Stimulated activated CD8-positive, alpha-beta memory T cell treated with anti-CD3 and anti-CD28 coated beads, Interleukin-12 subunit alpha, Interleukin-12 subunit beta, amount 100 ng/mL, for 4 hours (primary cell): ENCODE results near the gene DHRS9.
"Not testable (repeated sequence)": the region's sequence is repeated elsewhere in the genome, so short reads cannot be mapped to it uniquely, and the experiment has no call there.

Experiments used
- DNase-seq: peaks from one replicate; pipeline ENCODE4 v3.0.0-alpha.2; 2020; ENCODE audit warnings: low read depth

DHRS9 gene

DNA sequence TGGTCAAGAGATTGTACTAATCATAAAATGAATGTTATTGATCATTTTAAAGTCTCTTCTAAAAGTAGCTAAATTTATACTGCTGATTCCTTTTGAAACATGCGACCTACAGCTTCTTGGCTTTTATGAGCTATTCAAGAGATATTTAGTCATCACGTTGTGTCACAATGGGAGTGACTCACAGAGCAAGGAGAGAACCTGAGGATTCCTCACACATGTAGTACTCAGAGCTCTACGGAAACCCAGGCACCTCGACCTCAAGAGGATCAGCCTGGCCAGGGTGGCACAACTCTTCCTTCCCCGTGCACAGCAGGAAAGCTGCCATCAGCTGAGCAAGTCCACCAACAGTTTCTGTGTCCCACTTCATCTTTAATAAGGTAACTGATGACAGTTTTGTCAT lies at the start of gene DHRS9:
TSS of gene DHRS9 (plus strand) at position 223 of the 400 bp plus-strand sequence. CDS start 12,019 bp downstream, outside the sequence.
- DNase-seq: no peak

DNA sequence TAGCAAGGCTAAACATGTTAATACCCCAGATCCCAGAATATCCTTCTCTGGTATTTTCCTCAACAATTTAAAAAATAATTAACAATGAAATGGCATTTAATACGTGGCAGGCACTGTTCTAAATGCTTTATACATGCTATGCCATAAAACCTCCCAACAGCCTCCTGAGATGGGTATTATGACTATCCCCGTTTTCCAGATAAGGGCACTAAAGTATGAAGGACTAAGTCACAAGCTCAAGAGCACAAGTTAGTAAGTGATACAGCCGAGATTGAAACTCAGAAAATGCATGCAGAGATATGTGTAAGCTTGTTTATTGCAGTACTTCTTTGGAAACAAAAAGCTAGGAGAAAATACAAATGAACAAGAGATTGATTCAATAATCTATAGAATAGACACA lies 46.2 kb upstream of the DHRS9 start:
- no peak for DNase-seq

DNA sequence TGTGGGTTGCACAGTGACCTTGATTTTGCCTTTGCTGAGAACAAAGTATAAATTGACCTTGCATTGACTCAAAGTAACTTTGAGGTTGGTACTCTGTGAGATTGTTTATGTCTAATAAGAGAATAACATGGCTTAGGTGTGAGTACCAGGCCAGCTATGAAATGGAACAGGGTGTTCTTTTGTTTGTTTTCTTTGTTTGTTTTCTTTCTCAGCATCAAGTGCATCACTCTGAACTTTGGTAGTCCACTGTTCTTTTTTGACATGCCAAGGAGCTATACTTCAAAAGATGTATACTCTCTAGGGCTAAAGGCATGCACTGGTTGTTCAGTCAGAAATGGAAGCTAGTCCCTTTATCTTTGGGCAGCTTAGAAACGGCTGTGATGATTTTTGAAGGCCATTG lies 43.3 kb upstream of the DHRS9 start:
- no peak for DNase-seq

DNA sequence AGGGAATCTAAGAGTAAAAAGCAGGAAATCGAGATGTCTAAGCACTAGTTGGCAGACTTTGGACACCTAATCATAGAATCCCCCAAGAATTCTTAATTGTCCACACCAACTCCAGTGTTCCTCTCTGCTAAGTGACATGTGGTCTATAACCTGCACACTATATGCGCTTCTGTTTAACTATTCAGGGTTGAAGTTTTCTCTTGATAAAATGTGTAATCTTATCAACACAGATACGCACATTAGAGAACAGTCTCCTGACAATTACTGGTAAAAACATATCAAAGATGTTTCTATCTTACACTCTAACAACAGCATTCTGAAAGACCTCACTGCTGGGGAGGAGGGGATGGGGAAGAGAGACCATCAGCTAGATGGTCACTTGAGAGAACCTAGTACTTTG lies 42.1 kb upstream of the DHRS9 start:
- DNase-seq: no peak

DNA sequence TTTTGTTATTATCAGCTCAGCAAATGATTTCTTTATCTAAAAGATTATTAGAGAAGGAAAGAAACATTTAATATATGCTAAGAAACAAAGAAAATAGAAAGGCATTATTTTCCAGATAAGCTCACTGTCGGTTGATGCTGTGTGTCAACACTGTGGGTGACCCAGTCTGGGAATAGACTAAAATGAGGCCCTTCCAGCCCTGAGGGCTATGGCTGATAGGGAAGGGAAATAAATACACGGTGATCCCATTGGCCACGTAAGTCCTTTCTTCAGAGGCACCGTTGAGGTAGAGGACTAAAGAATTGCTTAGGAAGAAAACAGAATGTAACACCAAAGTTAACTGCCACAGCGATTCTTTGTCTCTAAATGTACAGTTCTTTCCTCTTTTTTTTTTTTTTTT lies 40.0 kb upstream of the DHRS9 start:
- DNase-seq: no peak

DNA sequence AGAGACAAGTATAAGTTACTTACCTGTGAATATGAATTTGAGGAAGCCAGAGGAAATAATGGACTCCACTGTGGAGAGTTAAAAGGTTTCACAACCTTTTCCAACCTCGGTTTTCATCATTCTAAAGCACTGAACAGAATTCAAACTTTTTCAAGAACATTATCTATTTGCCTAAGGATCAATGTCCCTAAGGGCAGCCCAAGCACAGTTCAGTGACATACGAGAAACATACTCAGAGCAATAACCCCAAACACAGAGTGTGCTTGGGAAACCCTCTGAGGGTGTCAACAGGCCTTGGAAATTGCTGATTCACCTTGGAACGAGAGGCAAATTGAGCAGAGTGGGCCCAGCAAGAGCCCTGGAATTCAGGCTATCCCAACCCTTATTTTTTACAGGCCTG lies 38.2 kb upstream of the DHRS9 start, which contains the start of gene ABCB11:
TSS of gene ABCB11 (minus strand) at position 123 of the 400 bp plus-strand sequence. CDS start 13,199 bp downstream, outside the sequence.
- DNase-seq: no peak

DNA sequence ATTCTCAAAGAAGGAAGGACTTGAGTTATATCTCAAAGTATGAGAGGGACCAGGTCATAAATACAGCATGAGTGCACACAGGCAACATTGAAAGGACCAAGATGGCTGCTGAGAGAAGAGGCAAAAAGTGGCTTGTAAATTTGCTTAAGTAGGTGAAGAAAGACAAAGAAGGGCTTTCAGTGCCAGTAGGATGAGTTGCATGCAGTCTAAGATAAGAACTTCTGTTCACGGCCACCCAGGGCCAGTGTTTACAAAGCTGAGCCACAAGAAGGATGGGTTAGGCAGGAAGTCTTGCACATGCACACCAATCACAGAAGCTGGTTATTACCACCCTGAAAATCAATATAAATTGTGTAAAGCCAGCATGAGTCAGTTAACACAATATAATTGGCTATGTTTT lies 35.1 kb upstream of the DHRS9 start:
- DNase-seq: no peak

DNA sequence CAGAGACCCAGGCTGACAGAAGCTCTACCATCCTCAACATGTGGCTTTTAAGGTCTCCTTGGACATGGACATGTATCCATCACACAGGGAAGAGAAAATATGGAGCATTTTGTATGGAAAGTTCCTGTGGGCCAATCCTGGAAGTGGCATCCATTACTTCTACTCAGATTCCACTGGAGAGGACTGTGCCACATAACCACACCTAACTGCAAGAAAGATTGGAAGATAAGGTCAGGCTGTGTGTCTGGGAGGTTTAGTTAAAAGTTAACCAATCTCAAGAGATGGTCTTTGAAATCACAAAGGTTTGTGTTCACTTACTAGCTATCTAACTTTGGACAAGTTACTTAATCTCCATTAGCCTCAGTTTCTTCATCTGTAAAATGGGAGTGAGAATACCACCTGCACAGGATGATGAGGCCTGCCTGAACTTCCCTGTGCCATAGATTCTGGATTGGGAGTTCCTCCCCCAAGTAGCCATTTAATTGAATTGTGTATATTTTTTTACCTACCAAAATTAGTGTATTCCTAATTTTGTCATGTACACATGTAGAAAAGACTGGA lies 34.3 kb upstream of the DHRS9 start:
- no peak for DNase-seq

DNA sequence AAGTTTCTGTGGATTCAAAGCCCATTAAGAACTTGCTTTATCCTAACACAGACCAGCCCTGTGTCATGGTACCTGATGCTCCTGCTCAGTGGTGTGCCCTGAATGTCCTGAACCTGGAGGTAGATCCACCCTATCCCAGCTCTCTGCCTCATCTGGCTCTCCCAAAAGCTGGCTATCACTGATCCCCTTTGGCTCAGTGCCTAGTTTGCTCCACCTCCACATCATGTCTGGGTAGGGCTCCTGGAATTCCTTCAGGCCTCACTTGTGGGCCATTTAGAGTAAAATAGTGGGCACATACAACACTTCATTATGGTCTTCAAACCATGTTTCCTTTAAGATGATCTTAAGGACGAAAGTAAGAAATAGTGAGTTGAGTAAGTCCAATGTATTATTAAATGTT lies 33.5 kb upstream of the DHRS9 start:
- no peak for DNase-seq

DNA sequence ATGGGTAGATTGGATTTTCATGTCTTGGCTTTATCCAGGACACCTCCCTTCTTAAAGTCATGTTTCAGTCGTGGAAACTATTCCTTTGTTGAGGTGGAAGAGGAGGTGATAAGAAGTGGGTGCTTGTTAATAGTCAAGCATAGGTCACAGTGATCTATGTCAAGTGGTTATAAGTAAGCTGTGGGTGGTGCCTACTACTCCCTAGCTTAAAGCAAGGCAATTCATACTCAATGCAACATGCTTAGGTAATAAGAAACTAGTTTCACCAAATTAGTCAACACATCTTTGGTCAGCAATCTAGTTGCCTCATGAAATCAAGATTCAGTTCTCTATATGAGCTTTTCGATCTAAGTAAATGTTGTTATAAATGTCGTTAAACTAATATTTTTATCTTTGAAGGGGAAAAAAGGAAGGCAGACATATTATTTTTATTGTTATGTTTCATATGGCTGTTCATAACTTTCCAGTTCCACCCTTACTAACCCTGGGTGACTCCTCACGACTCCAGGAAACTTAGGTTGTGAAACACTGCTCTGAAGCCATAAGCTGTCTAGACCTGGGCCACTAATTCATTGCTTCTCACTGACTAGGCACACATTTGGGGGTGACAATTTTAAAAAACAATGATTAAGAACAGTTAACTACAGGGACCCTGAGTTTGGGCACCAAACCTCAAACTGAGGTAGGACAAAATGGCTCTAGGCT lies 32.5 kb upstream of the DHRS9 start:
- DNase-seq: no peak

DNA sequence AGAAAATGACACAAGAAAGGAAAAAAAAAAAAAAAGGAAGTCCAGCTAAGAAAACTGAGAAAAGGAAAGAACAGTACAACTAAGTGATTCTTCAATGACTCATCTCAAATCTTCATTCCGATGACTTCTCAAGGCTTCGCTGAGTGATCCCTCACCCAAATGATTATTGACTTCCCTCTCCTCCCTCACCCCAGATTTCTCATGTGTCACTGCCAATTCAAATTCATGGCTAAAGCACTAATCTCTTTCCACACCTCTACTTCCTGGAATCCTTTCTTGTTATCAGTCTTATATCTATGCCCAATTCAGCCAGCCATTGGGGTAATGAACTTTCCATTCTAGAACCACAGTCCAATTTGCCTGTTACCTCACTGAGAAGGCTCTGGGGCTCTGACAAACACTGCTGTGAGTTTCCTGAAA lies 31.0 kb upstream of the DHRS9 start:
- DNase-seq: no peak

DNA sequence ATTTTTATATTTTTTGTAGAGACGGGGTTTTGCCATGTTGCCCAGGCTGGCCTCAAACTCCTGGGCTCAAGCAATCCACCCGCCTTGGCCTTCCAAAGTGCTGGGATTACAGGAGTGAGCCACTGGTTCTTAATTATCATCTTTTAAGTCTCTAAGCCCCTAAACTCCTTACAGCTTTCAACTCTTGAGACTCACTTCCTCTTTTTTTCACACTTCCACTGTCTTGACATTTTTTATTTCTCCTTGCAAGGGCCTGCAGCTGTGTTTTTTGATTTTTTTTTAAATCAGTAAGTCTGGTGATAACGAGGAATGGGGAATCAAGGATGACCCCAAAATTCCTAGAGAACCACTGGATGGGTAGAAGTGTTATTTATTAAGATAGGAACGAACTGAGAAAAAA lies 29.7 kb upstream of the DHRS9 start:
- no peak for DNase-seq

DNA sequence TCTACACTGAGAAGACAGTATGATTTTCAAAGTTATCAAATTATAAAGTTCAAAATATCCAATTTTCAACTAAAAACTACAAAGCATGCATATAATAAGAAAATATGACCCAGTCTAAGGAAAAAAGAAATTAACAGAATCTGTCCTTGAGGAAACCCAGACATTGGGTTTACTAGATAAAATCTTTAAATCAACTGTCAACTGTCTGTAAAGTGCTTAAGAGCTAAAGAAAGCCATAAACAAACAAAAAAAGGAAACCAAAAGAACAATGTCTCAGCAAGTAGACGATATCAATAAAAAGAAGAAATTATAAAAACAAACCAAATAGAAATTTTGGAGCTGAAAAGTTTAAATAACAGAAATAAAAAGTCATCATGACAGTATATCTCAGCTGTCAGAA lies 27.8 kb upstream of the DHRS9 start:
- DNase-seq: no peak

DNA sequence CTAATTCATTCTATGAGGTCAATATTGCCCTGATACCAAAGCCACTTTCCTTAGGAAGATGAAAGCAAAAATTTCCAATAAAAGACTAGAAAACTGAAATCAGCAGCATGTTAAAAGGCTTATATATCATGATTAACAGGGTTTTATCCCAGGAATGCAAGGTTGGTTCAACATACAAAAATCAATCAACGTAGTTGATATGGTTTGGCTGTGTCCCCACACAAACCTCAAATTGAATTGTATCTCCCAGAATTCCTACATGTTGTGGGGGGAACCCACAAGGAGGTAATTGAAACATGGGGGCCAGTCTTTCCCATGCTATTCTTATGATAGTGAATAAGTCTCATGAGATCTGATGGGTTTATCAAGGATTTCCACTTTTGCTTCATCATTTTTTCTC lies 26.5 kb upstream of the DHRS9 start:
- DNase-seq: no peak

DNA sequence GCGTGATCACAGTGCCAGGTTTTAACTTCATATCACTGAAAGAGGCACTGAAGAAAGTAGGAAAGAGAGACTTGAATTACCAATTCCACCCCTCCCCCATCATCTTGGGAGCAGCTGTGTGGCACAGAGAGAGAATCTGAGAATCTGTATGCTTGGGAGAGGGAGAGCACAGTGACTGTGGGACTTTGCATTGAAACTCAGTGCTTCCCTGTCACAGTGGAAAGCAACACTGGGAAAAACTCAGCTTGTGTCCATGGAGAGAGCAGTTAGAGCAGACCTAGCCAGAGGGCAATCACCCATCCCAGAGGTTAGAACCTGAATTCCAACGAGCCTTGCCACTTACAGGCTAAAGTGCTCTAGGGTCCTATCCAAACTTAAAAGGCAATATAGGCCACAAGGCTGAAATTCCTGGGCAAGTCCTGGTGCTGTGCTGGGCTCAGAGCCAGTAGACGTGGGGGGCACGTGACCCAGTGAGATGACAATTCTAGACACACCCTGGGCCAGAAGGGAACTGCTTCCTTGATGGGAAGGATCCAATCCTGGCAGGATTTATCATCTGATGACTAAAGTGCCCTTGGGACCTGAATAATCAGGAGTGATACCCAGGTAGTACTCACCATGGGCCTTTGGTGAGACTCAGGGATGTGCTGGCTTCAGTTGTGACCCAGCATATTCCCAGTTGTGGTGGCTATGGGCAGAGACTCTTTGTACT lies 22.8 kb upstream of the DHRS9 start:
- no peak for DNase-seq

DNA sequence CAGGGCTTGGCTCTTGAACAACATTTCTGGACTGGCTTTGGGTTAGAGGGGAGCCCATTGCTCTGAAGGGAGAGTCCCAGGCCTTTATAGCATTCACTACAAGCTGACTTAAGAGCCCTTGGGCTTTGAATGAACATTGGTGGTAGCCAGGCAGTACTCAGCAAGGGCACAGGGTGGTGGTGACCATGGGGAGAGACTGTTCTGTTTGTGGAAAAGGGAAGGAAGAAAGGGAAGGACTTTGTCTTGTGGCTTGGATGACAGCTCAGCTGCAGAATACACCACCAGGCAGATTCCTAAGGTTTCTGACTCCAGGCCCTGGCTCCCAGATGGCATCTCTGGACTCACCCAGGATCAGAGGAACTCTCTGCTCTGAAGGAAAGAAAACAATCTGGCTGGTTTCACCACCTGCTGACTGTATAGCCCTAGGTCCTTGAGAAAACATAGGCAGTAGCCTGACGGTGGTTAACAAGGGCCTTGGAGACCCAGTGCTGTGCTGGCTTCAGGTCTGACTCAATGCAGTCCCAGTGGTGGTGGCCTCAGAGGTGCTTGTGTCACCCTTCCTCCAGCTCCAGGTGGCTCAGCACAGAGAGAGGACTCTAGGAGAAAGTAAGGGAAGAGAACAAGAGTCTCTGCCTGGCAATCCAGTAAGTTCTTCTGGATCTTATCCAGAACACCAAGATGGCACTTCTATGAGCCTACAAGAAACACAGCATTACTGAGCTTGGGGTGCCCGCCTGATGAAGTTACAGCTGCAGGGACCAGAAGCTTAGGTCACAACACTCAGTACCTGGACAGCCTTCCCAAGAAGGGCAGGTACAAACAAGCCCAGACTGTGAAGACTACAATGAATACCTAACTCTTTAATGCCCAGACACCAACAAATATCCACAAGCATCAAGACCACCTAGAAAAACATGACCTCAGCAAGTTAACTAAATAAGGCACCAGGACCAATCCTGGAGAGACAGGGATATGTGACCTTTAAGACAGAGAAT lies 21.8 kb upstream of the DHRS9 start:
- DNase-seq: no peak

DNA sequence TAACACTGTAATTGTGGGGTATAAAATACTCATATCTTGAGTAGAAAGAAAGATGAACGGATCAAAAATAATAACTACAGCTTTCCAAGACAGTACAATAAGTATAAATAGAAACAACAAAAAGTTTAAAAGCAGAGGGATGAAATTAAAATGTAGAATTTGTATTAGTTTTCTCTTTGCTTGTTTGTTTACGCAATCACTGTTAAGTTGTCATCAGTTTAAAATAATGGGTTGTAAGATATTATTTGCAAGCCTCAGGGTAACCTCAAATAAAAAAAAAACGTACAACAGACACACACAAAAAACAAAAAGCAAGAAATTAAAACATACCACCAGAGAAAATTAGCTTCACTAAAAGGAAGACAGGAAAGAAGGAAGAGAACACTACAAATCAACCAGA lies 20.2 kb upstream of the DHRS9 start:
- no peak for DNase-seq

DNA sequence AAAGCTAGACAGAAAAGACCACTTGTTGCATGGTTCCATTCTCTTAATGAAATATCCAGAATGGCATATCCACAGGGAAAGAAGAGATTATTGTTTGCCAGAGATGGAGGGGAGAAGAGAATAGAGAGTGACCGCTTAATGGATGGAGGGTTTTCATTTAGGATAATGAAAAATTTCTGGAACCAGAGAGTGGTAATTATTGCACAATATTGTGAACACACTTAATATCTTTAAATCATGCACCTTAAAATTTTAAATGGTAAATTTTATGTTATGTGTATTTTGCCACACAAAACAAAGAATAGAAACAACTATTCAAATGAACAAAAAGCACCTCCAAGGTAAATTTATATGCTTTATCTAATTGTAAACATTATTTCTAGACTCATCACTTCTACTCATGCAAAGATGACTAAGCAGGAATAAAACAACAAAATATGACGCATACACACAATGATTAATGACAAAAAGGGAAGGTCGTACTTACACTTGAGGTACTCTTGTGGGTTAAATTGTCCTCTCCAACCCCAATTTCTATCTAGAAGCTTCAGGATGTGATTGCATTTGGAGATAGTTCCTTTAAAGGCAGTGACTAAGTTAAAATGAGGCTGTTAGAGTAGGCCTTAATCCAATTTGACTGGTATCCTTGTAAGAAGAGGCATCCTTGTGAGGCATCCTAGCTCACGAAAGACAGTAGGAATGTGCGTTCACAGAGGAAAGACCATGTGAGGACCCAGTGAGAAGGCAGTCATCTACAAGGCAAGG lies 18.7 kb upstream of the DHRS9 start:
- no peak for DNase-seq

DNA sequence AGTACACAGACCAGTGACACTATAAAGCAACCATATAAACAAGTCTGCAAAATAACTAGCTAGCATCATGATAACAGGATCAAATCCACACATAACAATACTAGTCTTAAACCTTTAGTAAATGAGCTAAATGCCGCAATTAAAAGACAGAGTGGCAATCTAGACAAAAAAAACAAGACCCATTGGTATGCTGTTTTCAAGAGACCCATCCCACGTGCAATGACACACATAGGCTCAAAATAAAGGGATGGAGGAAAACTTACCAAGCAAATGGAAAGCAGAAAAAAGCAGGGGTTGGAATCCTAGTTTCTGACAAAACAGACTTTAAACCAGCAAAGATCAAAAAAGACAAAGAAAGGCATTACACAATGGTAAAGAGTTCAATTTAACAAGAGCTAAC lies 14.8 kb upstream of the DHRS9 start:
- DNase-seq: not testable (repeated sequence)

DNA sequence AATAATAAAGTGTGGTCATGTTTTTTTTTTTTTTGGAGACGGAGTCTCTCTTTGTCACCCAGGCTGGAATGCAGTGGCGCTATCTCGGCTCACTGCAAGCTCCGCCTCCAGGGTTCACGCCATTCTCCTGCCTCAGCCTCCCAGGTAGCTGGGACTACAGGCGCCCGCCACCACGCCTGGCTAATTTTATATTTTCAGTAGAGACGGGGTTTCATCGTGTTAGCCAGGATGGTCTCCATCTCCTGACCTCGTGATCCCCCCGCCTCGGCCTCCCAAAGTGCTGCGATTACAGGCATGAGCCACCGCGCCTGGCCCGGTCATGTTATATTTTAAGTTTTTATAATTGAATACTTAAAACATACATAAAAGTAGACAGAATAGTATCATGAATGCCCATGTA lies 5.2 kb upstream of the DHRS9 start:
- not testable (repeated sequence) for DNase-seq

DNA sequence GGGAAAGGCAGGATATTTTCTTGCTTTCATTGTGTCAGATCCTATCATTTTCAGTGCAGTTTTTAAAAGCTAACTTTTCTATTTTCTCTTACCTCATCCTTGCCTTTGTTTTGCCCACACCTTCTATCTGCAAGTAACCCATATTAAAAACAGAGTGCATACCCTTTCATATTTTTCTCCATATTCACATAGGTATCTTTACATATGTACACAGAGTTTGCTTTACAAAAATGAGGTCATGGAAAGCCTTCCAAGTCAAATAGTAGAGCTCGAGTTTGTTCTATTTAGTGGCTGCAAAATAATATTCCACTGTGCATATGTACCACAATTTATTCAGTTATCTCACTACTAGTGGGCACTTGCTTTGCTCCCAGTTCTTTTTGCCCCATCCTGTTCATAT lies 3.9 kb upstream of the DHRS9 start:
- DNase-seq: no peak
